Activated naive CD8-positive, alpha-beta T cell (primary cell): ENCODE measurements around the gene GIGYF1.
"Not testable (repeated sequence)": the region's sequence is repeated elsewhere in the genome, so short reads cannot be mapped to it uniquely, and the experiment has no call there.

Experiments
- H3K27ac Mint-ChIP-seq: one replicate; pipeline ENCODE4 v1.8.0; 2021; ENCODE audit warnings: mixed read lengths
- H3K27me3 Mint-ChIP-seq: one replicate; pipeline ENCODE4 v1.8.0; 2021; ENCODE audit warnings: mixed read lengths
- H3K36me3 Mint-ChIP-seq: one replicate; pipeline ENCODE4 v1.8.0; 2021; ENCODE audit warnings: mixed read lengths
- H3K4me1 Mint-ChIP-seq: one replicate; pipeline ENCODE4 v1.8.0; 2021; ENCODE audit warnings: low read depth, mixed read lengths
- H3K4me3 Mint-ChIP-seq: one replicate; pipeline ENCODE4 v1.8.0; 2021; ENCODE audit warnings: mild to moderate bottlenecking, mixed read lengths
- H3K9me3 Mint-ChIP-seq: one replicate; pipeline ENCODE4 v1.8.0; 2021; ENCODE audit warnings: low read depth, mixed read lengths

The GIGYF1 gene

GRCh38 chr7:100694098-100694745, at the start of gene GIGYF1:
TSS of gene GIGYF1 (minus strand) at chr7:100694250. CDS start at chr7:100688238, 6,012 bp downstream.
- Mint-ChIP-seq H3K36me3 (no peaks in the 10 kb centered on the region), H3K27ac (peak within 1 kb of the TSS; percentile 88), H3K27me3 (no peaks in the 10 kb centered on the region), H3K4me3 (peak within 1 kb of the TSS; percentile 96), H3K4me1 (peaks cover 38% of the 10 kb centered on the region), H3K9me3 (no peaks in the 10 kb centered on the region)

GRCh38 chr7:100739934-100740333, 45.9 kb upstream of the GIGYF1 start:
- H3K36me3 Mint-ChIP-seq, result no peaks in the 10 kb centered on the region
- H3K4me1 Mint-ChIP-seq, result no peaks in the 10 kb centered on the region
- H3K27ac Mint-ChIP-seq, result no peak overlapping the region
- no peaks in the 10 kb centered on the region for H3K9me3 Mint-ChIP-seq
- H3K27me3 Mint-ChIP-seq, result no peaks in the 10 kb centered on the region
- H3K4me3 Mint-ChIP-seq, result no peak overlapping the region

- Mint-ChIP-seq H3K27ac (no peak overlapping the region), H3K9me3 (no peaks in the 10 kb centered on the region), H3K27me3 (no peaks in the 10 kb centered on the region)
These were observed 42.6 kb upstream of the GIGYF1 start for GRCh38 chr7:100736671-100737070.

GRCh38 chr7:100735730-100736129, 41.7 kb upstream of the GIGYF1 start:
- Mint-ChIP-seq H3K27ac (no peak overlapping the region), H3K9me3 (no peaks in the 10 kb centered on the region), H3K36me3 (no peaks in the 10 kb centered on the region), H3K4me1 (peaks cover 6% of the 10 kb centered on the region), H3K4me3 (no peak overlapping the region), H3K27me3 (no peaks in the 10 kb centered on the region)

More at GRCh38 chr7:100736671-100737070, 42.6 kb upstream of the GIGYF1 start:
- H3K36me3 Mint-ChIP-seq, result no peaks in the 10 kb centered on the region
- H3K4me1 Mint-ChIP-seq, result peaks cover 6% of the 10 kb centered on the region
- no peak overlapping the region for H3K4me3 Mint-ChIP-seq

GRCh38 chr7:100731937-100732636, 38.0 kb upstream of the GIGYF1 start:
- H3K9me3 Mint-ChIP-seq, result no peaks in the 10 kb centered on the region
- peaks cover 3% of the 10 kb centered on the region for H3K27me3 Mint-ChIP-seq
- H3K36me3 Mint-ChIP-seq, result no peaks in the 10 kb centered on the region
- peaks cover 6% of the 10 kb centered on the region for H3K4me1 Mint-ChIP-seq
- no peak overlapping the region for H3K27ac Mint-ChIP-seq
- H3K4me3 Mint-ChIP-seq, result no peak overlapping the region

GRCh38 chr7:100730136-100730800, 36.2 kb upstream of the GIGYF1 start:
- Mint-ChIP-seq H3K4me3 (no peak overlapping the region), H3K27me3 (peaks cover 3% of the 10 kb centered on the region), H3K36me3 (no peaks in the 10 kb centered on the region), H3K9me3 (no peaks in the 10 kb centered on the region), H3K27ac (no peak overlapping the region), H3K4me1 (peaks cover 6% of the 10 kb centered on the region)

- H3K27ac Mint-ChIP-seq, result no peak overlapping the region
- H3K4me1 Mint-ChIP-seq, result peaks cover 3% of the 10 kb centered on the region
- no peaks in the 10 kb centered on the region for H3K36me3 Mint-ChIP-seq
- H3K4me3 Mint-ChIP-seq, result no peak overlapping the region
- H3K27me3 Mint-ChIP-seq, result peaks cover 6% of the 10 kb centered on the region
- H3K9me3 Mint-ChIP-seq, result no peaks in the 10 kb centered on the region
These were observed 34.1 kb upstream of the GIGYF1 start for GRCh38 chr7:100728196-100728595.

- H3K4me1 Mint-ChIP-seq, result peaks cover 3% of the 10 kb centered on the region
- H3K27me3 Mint-ChIP-seq, result peaks cover 13% of the 10 kb centered on the region
- H3K9me3 Mint-ChIP-seq, result no peaks in the 10 kb centered on the region
- no peak overlapping the region for H3K4me3 Mint-ChIP-seq
- H3K36me3 Mint-ChIP-seq, result no peaks in the 10 kb centered on the region
- no peak overlapping the region for H3K27ac Mint-ChIP-seq
These were observed 33.1 kb upstream of the GIGYF1 start for GRCh38 chr7:100726996-100727761.

- H3K27ac Mint-ChIP-seq, H3K9me3 Mint-ChIP-seq, H3K4me3 Mint-ChIP-seq, H3K4me1 Mint-ChIP-seq, H3K36me3 Mint-ChIP-seq: not testable (repeated sequence)
- H3K27me3 Mint-ChIP-seq, result peaks cover 26% of the 10 kb centered on the region
These were observed 30.3 kb upstream of the GIGYF1 start for GRCh38 chr7:100724364-100724763.

GRCh38 chr7:100723732-100724275, 29.8 kb upstream of the GIGYF1 start:
- no peaks in the 10 kb centered on the region for H3K9me3 Mint-ChIP-seq
- no peak overlapping the region for H3K4me3 Mint-ChIP-seq
- peaks cover 3% of the 10 kb centered on the region for H3K36me3 Mint-ChIP-seq
- peaks cover 29% of the 10 kb centered on the region for H3K27me3 Mint-ChIP-seq
- no peak overlapping the region for H3K27ac Mint-ChIP-seq
- H3K4me1 Mint-ChIP-seq, result peaks cover 6% of the 10 kb centered on the region

GRCh38 chr7:100722480-100723212, 28.6 kb upstream of the GIGYF1 start:
- peaks cover 28% of the 10 kb centered on the region for H3K27me3 Mint-ChIP-seq
- H3K4me1 Mint-ChIP-seq, result peaks cover 6% of the 10 kb centered on the region
- H3K27ac Mint-ChIP-seq, result no peak overlapping the region
- H3K4me3 Mint-ChIP-seq, result no peak overlapping the region
- H3K9me3 Mint-ChIP-seq, result no peaks in the 10 kb centered on the region
- H3K36me3 Mint-ChIP-seq, result peaks cover 8% of the 10 kb centered on the region

- peak overlapping the region; percentile 35 for H3K4me3 Mint-ChIP-seq
These were observed 27.4 kb upstream of the GIGYF1 start for GRCh38 chr7:100721505-100721812.

GRCh38 chr7:100720671-100721504, 26.8 kb upstream of the GIGYF1 start:
- Mint-ChIP-seq H3K4me1 (peaks cover 6% of the 10 kb centered on the region), H3K27me3 (peaks cover 30% of the 10 kb centered on the region), H3K4me3 (peak overlapping the region; percentile 35), H3K36me3 (peaks cover 8% of the 10 kb centered on the region), H3K27ac (no peak overlapping the region), H3K9me3 (no peaks in the 10 kb centered on the region)

More at GRCh38 chr7:100721505-100721812, 27.4 kb upstream of the GIGYF1 start:
- H3K27ac Mint-ChIP-seq, result no peak overlapping the region
- H3K36me3 Mint-ChIP-seq, result peaks cover 8% of the 10 kb centered on the region
- peaks cover 6% of the 10 kb centered on the region for H3K4me1 Mint-ChIP-seq
- no peaks in the 10 kb centered on the region for H3K9me3 Mint-ChIP-seq
- H3K27me3 Mint-ChIP-seq, result peaks cover 30% of the 10 kb centered on the region
